Globus pallidus (tissue), 1 donor: ENCODE data around the gene ATP11B.

Experiments used
- DNase-seq: peaks from one replicate; pipeline ENCODE4 v3.0.0-alpha.2; 2015; ENCODE audit warnings: low spot score

ATP11B gene

GRCh38 chr3:182792901-182793662, at the start of gene ATP11B:
ATP11B (plus strand) TSS chr3:182793504; CDS start chr3:182793760, 256 bp downstream.
- DNase-seq: peak; percentile 78

DNA sequence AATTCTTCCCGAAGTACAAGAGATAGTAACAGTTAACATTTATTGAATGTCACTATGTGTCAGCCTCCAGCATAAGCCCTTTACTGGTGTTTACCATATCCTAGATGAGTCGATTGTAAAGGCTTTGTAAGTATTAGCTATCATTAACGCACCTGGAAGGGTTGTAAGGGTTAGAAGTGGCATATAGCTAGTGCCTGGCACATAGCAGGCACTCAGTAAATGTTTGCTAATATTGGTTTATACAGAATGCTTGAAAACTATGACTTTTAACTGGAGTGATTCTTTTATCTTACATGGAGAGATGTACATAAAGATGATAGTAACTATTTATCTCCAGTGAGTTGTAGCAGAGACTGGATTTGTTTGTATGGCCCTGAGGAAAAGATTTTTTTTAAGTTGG, 46.3 kb upstream of the ATP11B start:
- no peak for DNase-seq

DNA sequence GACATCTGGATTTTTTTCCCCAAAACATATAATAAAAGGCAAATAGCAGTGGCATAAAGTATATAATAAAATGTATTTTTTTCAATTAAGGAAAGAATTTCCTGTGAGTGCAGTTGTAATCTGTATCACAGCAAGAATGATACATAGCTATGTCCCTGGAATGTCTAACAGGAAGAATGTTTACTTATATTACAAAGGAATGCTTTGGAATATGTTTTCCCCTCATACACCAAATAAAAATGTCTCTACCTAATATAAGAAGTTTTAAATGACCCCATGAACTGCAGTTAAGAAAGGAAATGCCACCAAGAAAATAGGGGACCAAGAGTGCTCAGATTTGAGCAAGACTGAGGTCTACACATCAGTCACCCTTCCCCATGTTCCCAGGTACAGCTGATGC, 38.0 kb upstream of the ATP11B start:
- no peak for DNase-seq

- no peak for DNase-seq
Observed at GRCh38 chr3:182755712-182756111, 37.6 kb upstream of the ATP11B start.

- no peak for DNase-seq
Observed at GRCh38 chr3:182760576-182761164, 32.6 kb upstream of the ATP11B start.

DNA sequence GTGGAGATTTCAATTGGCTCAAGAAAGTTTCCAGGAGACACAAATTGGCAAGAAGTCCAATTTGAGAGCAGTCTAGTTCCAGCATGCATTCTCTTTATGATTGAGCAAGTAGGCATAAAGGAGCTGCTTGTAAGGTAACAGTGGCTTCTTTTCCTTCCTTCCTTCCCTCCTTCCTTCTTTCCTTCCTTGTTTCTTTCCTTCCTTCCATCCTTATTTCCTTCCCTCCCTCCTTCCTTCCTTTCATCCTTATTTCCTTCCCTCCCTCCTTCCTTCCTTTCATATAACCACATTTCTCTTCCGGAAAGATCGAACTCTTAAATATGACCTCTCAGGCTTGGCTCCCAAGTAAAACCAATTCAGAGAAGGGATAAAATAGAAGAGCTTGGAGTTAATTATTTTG, 29.4 kb upstream of the ATP11B start:
- no peak for DNase-seq

DNA sequence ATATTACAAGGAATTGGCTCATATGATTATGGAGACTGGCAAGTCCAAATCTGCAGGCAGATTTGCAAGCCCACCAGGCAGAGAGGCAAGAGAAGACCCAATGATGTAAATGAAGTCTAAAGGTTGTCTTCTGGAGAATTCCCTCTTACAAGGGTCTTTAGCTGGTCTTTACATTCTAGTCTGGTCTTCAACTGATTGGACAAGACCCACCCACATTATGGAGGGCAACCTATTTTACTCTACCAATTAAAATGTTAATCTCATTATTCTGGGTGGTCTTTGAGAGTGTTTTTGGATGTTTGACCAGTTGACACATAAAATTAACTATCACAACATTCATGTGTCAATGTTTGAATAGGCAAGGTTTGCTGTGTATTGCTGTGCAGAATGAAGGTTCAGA, 28.0 kb upstream of the ATP11B start:
- DNase-seq: no peak

GRCh38 chr3:182766099-182766498, 27.2 kb upstream of the ATP11B start:
- no peak for DNase-seq

GRCh38 chr3:182768413-182768812, 24.9 kb upstream of the ATP11B start:
- no peak for DNase-seq

DNA sequence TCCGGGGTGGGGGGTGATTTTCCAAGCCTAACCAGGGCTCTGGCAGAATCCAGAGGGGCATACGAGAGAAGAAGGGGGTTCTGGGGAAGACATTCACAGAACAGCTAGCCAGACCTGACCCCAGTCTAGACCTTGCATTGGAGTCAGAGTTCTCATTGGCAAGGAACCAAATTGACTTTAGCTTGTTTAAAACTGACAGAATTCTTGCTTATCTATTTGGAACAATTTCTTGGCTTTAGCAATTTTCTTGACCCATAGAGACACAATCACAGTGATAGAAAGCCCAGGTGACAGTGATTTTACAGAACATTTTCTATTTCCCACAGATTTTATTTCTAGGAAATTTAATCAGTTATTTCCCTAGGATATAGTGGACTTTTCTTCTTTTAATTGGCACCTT, 23.6 kb upstream of the ATP11B start:
- DNase-seq: no peak

DNA sequence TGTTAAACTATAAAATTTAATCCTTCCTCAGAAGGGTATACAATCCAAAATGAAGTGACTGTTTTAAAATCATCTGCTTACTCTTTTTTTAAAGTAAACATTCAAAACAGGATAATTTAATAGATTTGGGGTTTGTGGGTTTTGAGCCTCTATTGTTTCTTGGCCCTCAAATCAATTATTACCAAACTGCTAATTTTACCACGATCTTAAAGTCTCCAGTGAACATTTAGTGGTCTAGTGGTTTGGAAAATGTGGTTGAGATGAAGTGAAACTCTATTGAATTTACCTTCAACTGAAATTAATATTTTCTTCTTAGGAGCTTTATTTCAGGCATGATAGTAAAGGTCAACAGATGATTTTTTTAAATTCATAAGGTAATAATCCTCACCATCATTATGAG, 11.2 kb upstream of the ATP11B start:
- no peak for DNase-seq

DNA sequence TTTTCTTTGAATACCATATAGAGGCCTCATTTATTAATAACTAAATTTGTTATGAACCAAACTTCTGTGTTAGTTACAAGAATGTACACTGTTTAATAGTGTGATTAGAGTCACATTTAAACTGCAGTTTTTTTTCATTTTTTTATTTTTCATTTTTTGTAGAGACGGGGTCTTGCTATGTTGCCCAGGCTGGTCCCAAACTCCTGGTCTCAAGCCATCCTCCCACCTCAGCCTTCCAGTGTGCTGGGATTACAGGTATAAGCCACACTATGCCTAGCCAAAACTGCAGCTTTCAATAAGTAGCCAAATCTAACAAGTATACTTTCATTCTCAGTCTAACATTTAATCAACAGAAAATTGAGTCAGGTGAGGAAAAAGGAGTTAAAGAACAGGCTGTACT, 10.2 kb upstream of the ATP11B start:
- DNase-seq: no peak

DNA sequence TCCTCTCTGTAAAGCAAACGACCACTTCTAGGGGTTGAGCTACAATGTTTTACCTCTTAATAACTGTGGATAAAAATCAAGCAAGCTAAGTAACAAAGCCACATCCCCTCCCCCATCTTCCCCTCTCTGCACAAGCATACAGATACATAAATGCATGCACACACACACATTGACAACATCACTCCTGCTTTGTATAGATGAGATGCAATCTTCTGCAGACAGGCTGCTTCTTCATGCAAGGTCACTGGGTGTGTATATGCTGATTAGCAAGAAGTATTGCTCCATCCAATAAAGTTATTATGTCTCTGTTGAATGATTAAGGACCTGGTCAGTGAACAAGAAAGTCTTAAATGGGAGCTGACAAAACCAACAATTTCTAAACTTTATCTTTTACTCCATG, 8.8 kb upstream of the ATP11B start:
- DNase-seq: no peak

DNA sequence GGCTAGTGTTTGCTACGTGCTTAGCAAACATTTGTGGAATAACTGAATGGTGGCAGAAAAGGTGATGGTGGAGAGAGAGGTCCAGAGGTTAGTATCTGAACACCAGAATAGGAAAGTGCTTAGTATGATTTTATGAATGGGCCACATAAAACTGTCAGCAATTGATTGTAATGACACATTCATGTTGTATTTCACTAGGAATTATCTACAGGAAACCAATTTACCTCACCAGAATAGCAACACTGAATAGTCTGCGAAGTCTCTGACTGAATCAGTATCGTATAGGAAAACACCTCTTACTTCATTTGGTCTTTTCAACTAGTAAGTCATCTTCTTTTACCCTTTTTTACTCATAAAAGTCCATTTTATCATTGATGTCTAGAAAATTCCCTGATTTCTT, 8.2 kb upstream of the ATP11B start:
- DNase-seq: no peak

GRCh38 chr3:182785756-182786155, 7.5 kb upstream of the ATP11B start:
- DNase-seq: no peak

DNA sequence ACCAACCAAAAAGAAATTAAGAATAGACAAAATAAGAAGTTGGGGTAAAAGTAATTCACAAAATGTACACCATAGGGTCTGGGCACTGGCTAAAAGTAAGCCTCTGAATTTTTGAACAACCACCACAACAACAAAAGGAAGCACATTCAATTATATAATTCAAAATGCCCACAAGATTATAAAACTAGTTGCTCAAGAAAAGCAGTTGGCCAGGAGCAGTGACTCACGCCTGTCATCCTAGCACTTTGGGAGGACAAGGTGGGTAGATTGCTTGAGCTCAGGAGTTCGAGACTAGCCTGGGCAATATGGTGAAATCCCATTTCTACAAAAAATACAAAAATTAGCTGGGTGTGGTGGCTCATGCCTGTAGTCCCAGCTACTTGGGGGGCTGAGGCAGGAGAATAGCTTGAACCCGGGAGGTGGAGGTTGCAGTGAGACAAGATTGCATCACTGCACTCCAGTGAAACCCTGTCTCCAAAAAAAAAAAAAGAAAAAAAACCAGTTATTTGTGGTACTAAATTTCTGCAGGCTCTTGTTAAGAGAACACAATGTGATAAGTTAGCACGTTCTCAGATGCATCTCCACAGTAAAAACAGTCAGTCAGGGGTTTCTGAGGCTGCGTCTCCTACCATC, 6.6 kb upstream of the ATP11B start:
- DNase-seq: no peak

DNA sequence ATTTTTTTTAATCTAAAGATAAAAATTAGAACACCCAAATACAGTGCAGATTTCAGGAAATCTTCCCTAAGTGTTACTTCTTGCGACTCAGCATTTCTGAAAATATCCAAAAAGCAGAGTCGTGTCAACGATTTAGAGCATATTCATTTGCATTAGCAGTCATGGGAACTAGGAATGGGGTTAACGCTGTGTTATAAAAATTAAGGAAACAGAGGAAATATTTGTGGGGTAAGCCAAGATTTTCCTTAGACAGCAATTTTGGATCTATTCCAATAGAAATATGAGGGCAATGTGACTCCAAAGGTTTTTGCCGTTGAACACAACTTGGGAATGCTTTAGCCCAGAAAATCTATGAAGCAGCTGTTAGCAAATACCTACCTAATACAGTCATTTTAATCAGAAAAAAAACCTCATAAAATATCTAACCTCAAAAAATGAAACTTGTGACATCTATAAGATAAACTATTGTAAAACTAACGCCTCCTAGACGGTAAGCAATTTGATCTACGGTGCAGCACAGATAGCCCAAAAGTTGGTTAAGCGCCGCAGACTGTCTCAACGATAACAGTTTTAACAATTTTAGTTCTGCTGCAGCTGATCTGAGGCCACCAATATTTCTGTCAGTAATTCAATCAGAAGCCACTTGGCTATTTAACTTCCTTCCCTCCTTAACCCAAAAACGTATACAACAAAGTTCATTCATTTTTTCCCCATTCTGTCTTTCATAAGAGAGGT, 5.8 kb upstream of the ATP11B start:
- DNase-seq: no peak

GRCh38 chr3:182789371-182789770, 3.9 kb upstream of the ATP11B start:
- no peak for DNase-seq

- no peak for DNase-seq
Observed at GRCh38 chr3:182790612-182791011, 2.7 kb upstream of the ATP11B start.

- DNase-seq: peak; percentile 35
Observed at GRCh38 chr3:182793663-182794454, 555 bp downstream of the ATP11B start.

- peak; percentile 19 for DNase-seq
Observed at GRCh38 chr3:182794455-182795388, 1.4 kb downstream of the ATP11B start.
